GM21717 (cell line): ENCODE data around the gene FOXD4L6.
"Not testable (repeated sequence)": the region's sequence is repeated elsewhere in the genome, so short reads cannot be mapped to it uniquely, and the experiment has no call there.

Experiments used
- ATAC-seq: cut with Tn5 transposase; IDR thresholded peaks from one replicate; pipeline ENCODE4 v1.9.1; 2021; ENCODE audit warnings: mild to moderate bottlenecking, moderate library complexity; ENCODE audit not compliant: unreplicated experiment

FOXD4L6 gene

GRCh38 chr9:41128581-41128980 lies at the start of gene FOXD4L6:
Gene FOXD4L6, minus strand, starts transcription at chr9:41128681. Its CDS starts 298 bp downstream, at chr9:41128383.
- not testable (repeated sequence) for ATAC-seq

- ATAC-seq = not testable (repeated sequence)
These were observed 46.5 kb upstream of the FOXD4L6 start for GRCh38 chr9:41174994-41175393.

- not testable (repeated sequence) for ATAC-seq
These were observed 21.6 kb upstream of the FOXD4L6 start for GRCh38 chr9:41150116-41150515.

GRCh38 chr9:41141878-41142277 lies 13.4 kb upstream of the FOXD4L6 start:
- ATAC-seq = not testable (repeated sequence)

GRCh38 chr9:41126746-41127446 lies 1.6 kb downstream of the FOXD4L6 start:
- ATAC-seq = not testable (repeated sequence)

GRCh38 chr9:41125936-41126335 lies 2.5 kb downstream of the FOXD4L6 start:
- not testable (repeated sequence) for ATAC-seq

- not testable (repeated sequence) for ATAC-seq
These were observed 3.3 kb downstream of the FOXD4L6 start for GRCh38 chr9:41125109-41125658.

- ATAC-seq = not testable (repeated sequence)
These were observed 4.0 kb downstream of the FOXD4L6 start for GRCh38 chr9:41124250-41125108.

- ATAC-seq = not testable (repeated sequence)
These were observed 4.7 kb downstream of the FOXD4L6 start for GRCh38 chr9:41123812-41124211.

- not testable (repeated sequence) for ATAC-seq
These were observed 5.1 kb downstream of the FOXD4L6 start for GRCh38 chr9:41123396-41123795.

- not testable (repeated sequence) for ATAC-seq
These were observed 7.8 kb downstream of the FOXD4L6 start for GRCh38 chr9:41120696-41121095.

GRCh38 chr9:41119719-41120118 lies 8.8 kb downstream of the FOXD4L6 start:
- not testable (repeated sequence) for ATAC-seq

- ATAC-seq = not testable (repeated sequence)
These were observed 9.2 kb downstream of the FOXD4L6 start for GRCh38 chr9:41119311-41119710.

- ATAC-seq = not testable (repeated sequence)
These were observed 15.1 kb downstream of the FOXD4L6 start for GRCh38 chr9:41113348-41113747.

GRCh38 chr9:41111414-41111813 lies 17.1 kb downstream of the FOXD4L6 start:
- ATAC-seq = not testable (repeated sequence)

- not testable (repeated sequence) for ATAC-seq
These were observed 17.6 kb downstream of the FOXD4L6 start for GRCh38 chr9:41110913-41111312.

- ATAC-seq = not testable (repeated sequence)
These were observed 19.2 kb downstream of the FOXD4L6 start for GRCh38 chr9:41109253-41109652.

- not testable (repeated sequence) for ATAC-seq
These were observed 19.7 kb downstream of the FOXD4L6 start for GRCh38 chr9:41108816-41109215.

- not testable (repeated sequence) for ATAC-seq
These were observed 21.9 kb downstream of the FOXD4L6 start for GRCh38 chr9:41106472-41107116.

- not testable (repeated sequence) for ATAC-seq
These were observed 22.8 kb downstream of the FOXD4L6 start for GRCh38 chr9:41105557-41106253.
